GM12878 (cell line): ENCODE data around the gene SNRK. TPM values are rescaled to one million over a fixed set of nuclear protein-coding genes. Genes with fewer than 3 reads are reported as not detected.
A peak's percentile ranks its signal among the peaks of the same experiment; 100 is the strongest.

ENCODE experiments used
- E2F8 ChIP-seq: fragments of 450-650 bp; IDR thresholded peaks from 2 replicates; pipeline ENCODE4 v1.6.1; 2018; ENCODE audit warnings: mild to moderate bottlenecking, low read depth, moderate library complexity; ENCODE audit not compliant: partially characterized antibody
- FOXM1 ChIP-seq: IDR thresholded peaks from 2 replicates; pipeline ENCODE4 v1.6.1; 2012; ENCODE audit warnings: low read depth, mild to moderate bottlenecking, inconsistent platforms, low read length, moderate library complexity
- MYC ChIP-seq: IDR thresholded peaks from 2 replicates; pipeline ENCODE4 v1.6.1; 2011; ENCODE audit warnings: mild to moderate bottlenecking, low read length, moderate library complexity, inconsistent platforms; ENCODE audit not compliant: insufficient read depth, insufficient replicate concordance, insufficient read length, severe bottlenecking
- NFXL1 ChIP-seq: fragments of 450-650 bp; IDR thresholded peaks from 2 replicates; pipeline ENCODE4 v1.6.1; 2017; ENCODE audit warnings: antibody characterized with exemption, mild to moderate bottlenecking, borderline replicate concordance
- polyA plus RNA-seq, 11 experiments: library from polyadenylated mRNA; depleted of rRNA in 4 of 11; unstranded in 6 of 11; stranded (reverse) in 5 of 11; fragments of >200 nt; fragmentation: Nextera tagmentation in 4 of 11; fragmentation: Illumina TruSeq in 1 of 11; extraction: Ambion mirVana in 4 of 11; extraction: Trizol in 1 of 11; gene quantifications; 1 replicate in 1 of 11; 2 replicates in 10 of 11; pipeline versions ENCODE4 v1.2.1 to v1.2.3, GENCODE V29; 2011 to 2016; ENCODE audit warnings: inconsistent platforms in 2 of 11, missing spikeins in 2 of 11, low read depth in 1 of 11
- total RNA-seq, 4 experiments: library from RNA; depleted of rRNA in 3 of 4; stranded (reverse); fragments of >200 nt in 3 of 4; fragmentation: Illumina TruSeq in 1 of 4; extraction: Trizol in 1 of 4; gene quantifications; 2 replicates each; pipeline versions ENCODE4 v1.2.1 to v1.2.3, GENCODE V29; 2013 to 2021
- TF ChIP-seq, protein P1 (sequence below): fragments of 450-650 bp; formaldehyde crosslinking; IDR thresholded peaks from 2 replicates; pipeline ENCODE4 v1.5.0; 2022; ENCODE audit warnings: mild to moderate bottlenecking, missing genetic modification characterization

Gene SNRK
- total and polyA plus RNA-seq, 10 of the 15 experiments (the other 5 are each of a cell fraction or from before 2014, with no cell fraction given), result 1.6 to 12.1 (median 7.6) TPM

DNA sequence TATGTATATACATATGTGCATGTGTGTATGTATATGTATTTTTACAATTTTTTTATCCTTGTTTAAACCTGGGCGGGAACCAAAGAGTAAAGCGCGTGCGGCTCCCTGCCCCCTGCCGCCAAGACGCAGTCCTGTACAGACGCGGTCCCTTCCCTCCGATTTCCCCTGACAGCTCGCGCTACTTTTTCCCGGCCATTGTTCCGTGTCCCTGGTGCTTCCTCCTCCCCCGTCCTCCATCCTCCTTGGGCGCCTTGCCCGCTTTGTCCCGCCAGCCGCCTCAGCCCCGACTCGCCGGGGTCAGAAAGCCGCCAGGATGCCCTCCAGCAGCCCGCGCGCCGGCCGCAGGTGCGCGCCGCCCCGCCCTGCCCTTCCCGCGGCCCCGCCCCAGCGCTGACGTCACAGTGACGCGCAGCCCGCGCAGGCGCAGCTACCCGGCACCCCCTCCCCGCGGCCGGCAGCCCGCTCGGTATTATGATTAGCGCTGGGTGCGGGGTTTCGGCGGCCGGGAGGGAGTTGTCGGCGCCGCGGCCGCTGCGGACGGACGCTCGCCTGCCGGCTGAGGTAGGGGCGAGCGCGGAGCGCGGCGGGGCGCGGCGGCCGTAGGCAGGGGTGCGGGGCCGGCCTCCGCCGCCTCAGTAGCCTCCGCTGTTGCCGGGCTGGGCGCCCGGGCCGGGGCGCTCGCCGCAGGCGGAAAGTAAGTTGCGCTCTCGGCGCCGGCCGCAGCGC, at the start of gene SNRK (continued):
- TF ChIP-seq, protein P1, sequence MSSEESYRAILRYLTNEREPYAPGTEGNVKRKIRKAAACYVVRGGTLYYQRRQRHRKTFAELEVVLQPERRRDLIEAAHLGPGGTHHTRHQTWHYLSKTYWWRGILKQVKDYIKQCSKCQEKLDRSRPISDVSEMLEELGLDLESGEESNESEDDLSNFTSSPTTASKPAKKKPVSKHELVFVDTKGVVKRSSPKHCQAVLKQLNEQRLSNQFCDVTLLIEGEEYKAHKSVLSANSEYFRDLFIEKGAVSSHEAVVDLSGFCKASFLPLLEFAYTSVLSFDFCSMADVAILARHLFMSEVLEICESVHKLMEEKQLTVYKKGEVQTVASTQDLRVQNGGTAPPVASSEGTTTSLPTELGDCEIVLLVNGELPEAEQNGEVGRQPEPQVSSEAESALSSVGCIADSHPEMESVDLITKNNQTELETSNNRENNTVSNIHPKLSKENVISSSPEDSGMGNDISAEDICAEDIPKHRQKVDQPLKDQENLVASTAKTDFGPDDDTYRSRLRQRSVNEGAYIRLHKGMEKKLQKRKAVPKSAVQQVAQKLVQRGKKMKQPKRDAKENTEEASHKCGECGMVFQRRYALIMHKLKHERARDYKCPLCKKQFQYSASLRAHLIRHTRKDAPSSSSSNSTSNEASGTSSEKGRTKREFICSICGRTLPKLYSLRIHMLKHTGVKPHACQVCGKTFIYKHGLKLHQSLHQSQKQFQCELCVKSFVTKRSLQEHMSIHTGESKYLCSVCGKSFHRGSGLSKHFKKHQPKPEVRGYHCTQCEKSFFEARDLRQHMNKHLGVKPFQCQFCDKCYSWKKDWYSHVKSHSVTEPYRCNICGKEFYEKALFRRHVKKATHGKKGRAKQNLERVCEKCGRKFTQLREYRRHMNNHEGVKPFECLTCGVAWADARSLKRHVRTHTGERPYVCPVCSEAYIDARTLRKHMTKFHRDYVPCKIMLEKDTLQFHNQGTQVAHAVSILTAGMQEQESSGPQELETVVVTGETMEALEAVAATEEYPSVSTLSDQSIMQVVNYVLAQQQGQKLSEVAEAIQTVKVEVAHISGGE (CRISPR knock-in tag), result no peak
- TF ChIP-seq MYC, result no peak
- TF ChIP-seq E2F8, result no peak
- peak; percentile 50; the same call in 1 of the 2 replicates for TF ChIP-seq NFXL1
- TF ChIP-seq FOXM1, result no peak
- TF ChIP-seq, all 136 proteins: peak for 24
